HEK293T (cell line): Measurements from ENCODE around the gene HSFX4.
"Not testable (repeated sequence)": the region's sequence is repeated elsewhere in the genome, so short reads cannot be mapped to it uniquely, and the experiment has no call there.

Experiments used
- ARNT ChIP-seq: fragments of 450-650 bp; IDR thresholded peaks from 2 replicates; pipeline ENCODE4 v1.6.1; 2017; ENCODE audit warnings: mild to moderate bottlenecking
- FOXA1 ChIP-seq: fragments of 450-650 bp; IDR thresholded peaks from 2 replicates; pipeline ENCODE4 v1.6.1; 2016; ENCODE audit warnings: mild to moderate bottlenecking
- FOXM1 ChIP-seq: fragments of 450-650 bp; IDR thresholded peaks from 2 replicates; pipeline ENCODE4 v1.6.1; 2017; ENCODE audit warnings: mild to moderate bottlenecking, borderline replicate concordance
- NFRKB ChIP-seq: fragments of 450-650 bp; IDR thresholded peaks from 2 replicates; pipeline ENCODE4 v1.6.1; 2016; ENCODE audit warnings: mild to moderate bottlenecking, moderate library complexity
- SP1 ChIP-seq: fragments of 450-650 bp; IDR thresholded peaks from 2 replicates; pipeline ENCODE4 v1.6.1; 2017

DNA sequence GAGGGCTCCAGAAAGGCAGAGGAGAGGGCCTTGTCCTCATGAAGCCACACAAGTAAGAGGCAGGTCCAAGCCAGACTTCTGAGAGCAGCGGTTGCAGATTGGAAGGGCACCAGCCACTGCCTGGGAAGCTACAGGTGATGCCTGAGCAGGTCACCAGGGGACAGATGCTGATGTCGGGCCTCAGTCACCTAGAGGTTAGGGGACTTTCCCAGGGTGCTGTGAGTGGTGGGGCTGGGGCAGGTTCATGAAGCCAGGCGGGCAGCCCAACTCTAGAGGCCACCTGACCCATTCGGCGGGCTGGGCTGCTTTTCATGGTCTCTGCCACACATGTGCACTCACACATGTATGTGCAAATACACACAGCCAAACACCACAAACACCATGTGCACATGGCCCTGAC, 3.6 kb downstream of the HSFX4 start:
- TF ChIP-seq ARNT, SP1, FOXM1, NFRKB, FOXA1: not testable (repeated sequence)
